Measurements from ENCODE around the gene RNF214. TPM values are rescaled to one million over a fixed set of nuclear protein-coding genes. Genes with fewer than 3 reads are reported as not detected.

RNF214 gene
- total and polyA plus RNA-seq, 10 of the 15 experiments (the other 5 are each of a cell fraction or from before 2014, with no cell fraction given) = 4.8 to 16.8 (median 10.5) TPM

DNA sequence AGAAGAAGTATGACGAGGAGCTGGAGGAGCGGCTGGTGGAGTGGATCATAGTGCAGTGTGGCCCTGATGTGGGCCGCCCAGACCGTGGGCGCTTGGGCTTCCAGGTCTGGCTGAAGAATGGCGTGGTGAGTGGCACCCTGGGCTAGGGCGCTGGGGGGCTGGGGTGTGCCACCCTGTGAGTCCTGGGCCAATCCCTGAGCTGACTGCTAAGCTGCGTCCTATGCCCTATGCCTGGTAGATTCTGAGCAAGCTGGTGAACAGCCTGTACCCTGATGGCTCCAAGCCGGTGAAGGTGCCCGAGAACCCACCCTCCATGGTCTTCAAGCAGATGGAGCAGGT is 29.4 kb upstream of the RNF214 start:
- Histone ChIP-seq H3K36me3 (ENCODE audit: control insufficient read depth in 2 of 2, insufficient read depth in 2 of 2, low read length in 1 of 2) (peaks cover 0 to 4% of the 10 kb centered on the region in 2 experiments; a peak in 3 of 4 replicates), H3K4me2 (ENCODE audit: control insufficient read depth, insufficient read depth) (no peak overlapping the region), H4K20me1 (ENCODE audit: control insufficient read depth, insufficient read depth) (no peaks in the 10 kb centered on the region), H3K79me2 (ENCODE audit: control insufficient read depth, insufficient read depth, low read length) (no peaks in the 10 kb centered on the region), H3K4me1 (ENCODE audit: control insufficient read depth, insufficient read depth, low read length) (no peaks in the 10 kb centered on the region), H3K9ac (ENCODE audit: control insufficient read depth, insufficient read depth, low read length) (no peak overlapping the region), H2AFZ (ENCODE audit: control insufficient read depth, low read depth, low read length) (no peak overlapping the region), H3K9me3 (replicated peaks; ENCODE audit: control insufficient read depth, insufficient read depth, low read length) (no peaks in the 10 kb centered on the region), H3K27me3 (replicated peaks in 1 of 2; ENCODE audit: control insufficient read depth in 2 of 2, insufficient read depth in 2 of 2, low read length in 1 of 2) (no peaks in the 10 kb centered on the region), H3K27ac (ENCODE audit: control insufficient read depth, insufficient read depth) (no peak overlapping the region), H3K4me3 (no peak overlapping the region)
- intact Hi-C loops (cut with micrococcal nuclease; ENCODE audit: unreplicated experiment) (no loop called here), in situ Hi-C loops (cut with MboI) (no loop called here)
- ChIA-PET SMC1A (ENCODE audit: uncharacterized antibody, unreplicated experiment) (interaction anchor here (0.7 kb wide), 1 partner anchor 8 kb away, joined by 4 read pairs; no protein-coding TSS in a partner anchor), CTCF (interaction anchor here (2.6 to 3.2 kb wide), 2 partner anchors 22 to 24 kb away, joined by 9 to 16 read pairs; no protein-coding TSS in a partner anchor), POLR2A (no interaction called here), RAD21 (ENCODE audit: unreplicated experiment) (interaction anchor here (1.7 kb wide), 1 partner anchor 23 kb away, joined by 8 read pairs; no protein-coding TSS in a partner anchor)
- DNase-seq (ENCODE audit: low read depth, low spot score) (no peak), FAIRE-seq (no peak), ATAC-seq (no peak)
- WGBS (ENCODE audit: insufficient coverage, insufficient replicate concordance, low lambda C conversion rate, missing lambda C conversion rate) = 87% methylated on average over 10 of the region's 10 CpGs
- BruUV-seq (replicated peaks) = no TSS peak
- TF ChIP-seq SUZ12 (IDR thresholded peaks at IDR 0.05; ENCODE audit: unreplicated experiment) (no peak), ASH2L (IDR thresholded peaks at IDR 0.05; ENCODE audit: borderline replicate concordance, low read depth) (no peak), NRF1 (conservative IDR thresholded peaks at IDR 0.05; ENCODE audit: low read depth, low read length) (no peak), SPI1 (IDR thresholded peaks at IDR 0.05; ENCODE audit: borderline replicate concordance, insufficient read depth, low read depth, low read length) (no peak), JUND (IDR thresholded peaks at IDR 0.05; ENCODE audit: low read depth, low read length) (no peak), PAX8 (IDR thresholded peaks at IDR 0.05) (no peak), FOXK2 (IDR thresholded peaks at IDR 0.05) (no peak), RFX5 (IDR thresholded peaks at IDR 0.05; ENCODE audit: low read depth, low read length) (no peak), YY1 (IDR thresholded peaks at IDR 0.05; ENCODE audit: low read depth, low read length) (no peak), POU2F2 (IDR thresholded peaks at IDR 0.05; ENCODE audit: borderline replicate concordance, low read depth, low read length) (no peak), RAD51 (IDR thresholded peaks at IDR 0.05) (no peak), BRCA1 (IDR thresholded peaks at IDR 0.05; ENCODE audit: low read depth, low read length) (no peak), EED (IDR thresholded peaks at IDR 0.05; ENCODE audit: low read depth) (no peak), E2F4 (IDR thresholded peaks at IDR 0.05; ENCODE audit: low read depth, low read length) (no peak), FOS (IDR thresholded peaks at IDR 0.05; ENCODE audit: borderline replicate concordance, extremely low read depth, insufficient read length) (no peak), IKZF2 (IDR thresholded peaks at IDR 0.05) (no peak), MEF2A (IDR thresholded peaks at IDR 0.05; ENCODE audit: insufficient read depth, low read depth, low read length) (no peak), TAF1 (IDR thresholded peaks at IDR 0.05; ENCODE audit: borderline replicate concordance, low read depth, low read length) (no peak)
- TF ChIP-seq, protein P1, sequence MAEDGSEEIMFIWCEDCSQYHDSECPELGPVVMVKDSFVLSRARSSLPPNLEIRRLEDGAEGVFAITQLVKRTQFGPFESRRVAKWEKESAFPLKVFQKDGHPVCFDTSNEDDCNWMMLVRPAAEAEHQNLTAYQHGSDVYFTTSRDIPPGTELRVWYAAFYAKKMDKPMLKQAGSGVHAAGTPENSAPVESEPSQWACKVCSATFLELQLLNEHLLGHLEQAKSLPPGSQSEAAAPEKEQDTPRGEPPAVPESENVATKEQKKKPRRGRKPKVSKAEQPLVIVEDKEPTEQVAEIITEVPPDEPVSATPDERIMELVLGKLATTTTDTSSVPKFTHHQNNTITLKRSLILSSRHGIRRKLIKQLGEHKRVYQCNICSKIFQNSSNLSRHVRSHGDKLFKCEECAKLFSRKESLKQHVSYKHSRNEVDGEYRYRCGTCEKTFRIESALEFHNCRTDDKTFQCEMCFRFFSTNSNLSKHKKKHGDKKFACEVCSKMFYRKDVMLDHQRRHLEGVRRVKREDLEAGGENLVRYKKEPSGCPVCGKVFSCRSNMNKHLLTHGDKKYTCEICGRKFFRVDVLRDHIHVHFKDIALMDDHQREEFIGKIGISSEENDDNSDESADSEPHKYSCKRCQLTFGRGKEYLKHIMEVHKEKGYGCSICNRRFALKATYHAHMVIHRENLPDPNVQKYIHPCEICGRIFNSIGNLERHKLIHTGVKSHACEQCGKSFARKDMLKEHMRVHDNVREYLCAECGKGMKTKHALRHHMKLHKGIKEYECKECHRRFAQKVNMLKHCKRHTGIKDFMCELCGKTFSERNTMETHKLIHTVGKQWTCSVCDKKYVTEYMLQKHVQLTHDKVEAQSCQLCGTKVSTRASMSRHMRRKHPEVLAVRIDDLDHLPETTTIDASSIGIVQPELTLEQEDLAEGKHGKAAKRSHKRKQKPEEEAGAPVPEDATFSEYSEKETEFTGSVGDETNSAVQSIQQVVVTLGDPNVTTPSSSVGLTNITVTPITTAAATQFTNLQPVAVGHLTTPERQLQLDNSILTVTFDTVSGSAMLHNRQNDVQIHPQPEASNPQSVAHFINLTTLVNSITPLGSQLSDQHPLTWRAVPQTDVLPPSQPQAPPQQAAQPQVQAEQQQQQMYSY (CRISPR knock-in tag; IDR thresholded peaks at IDR 0.05) = no peak
- TF ChIP-seq, protein P2, sequence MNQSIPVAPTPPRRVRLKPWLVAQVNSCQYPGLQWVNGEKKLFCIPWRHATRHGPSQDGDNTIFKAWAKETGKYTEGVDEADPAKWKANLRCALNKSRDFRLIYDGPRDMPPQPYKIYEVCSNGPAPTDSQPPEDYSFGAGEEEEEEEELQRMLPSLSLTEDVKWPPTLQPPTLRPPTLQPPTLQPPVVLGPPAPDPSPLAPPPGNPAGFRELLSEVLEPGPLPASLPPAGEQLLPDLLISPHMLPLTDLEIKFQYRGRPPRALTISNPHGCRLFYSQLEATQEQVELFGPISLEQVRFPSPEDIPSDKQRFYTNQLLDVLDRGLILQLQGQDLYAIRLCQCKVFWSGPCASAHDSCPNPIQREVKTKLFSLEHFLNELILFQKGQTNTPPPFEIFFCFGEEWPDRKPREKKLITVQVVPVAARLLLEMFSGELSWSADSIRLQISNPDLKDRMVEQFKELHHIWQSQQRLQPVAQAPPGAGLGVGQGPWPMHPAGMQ (IDR thresholded peaks at IDR 0.05; ENCODE audit: borderline replicate concordance) = no peak
